MM.1S (cell line): ENCODE data around the gene PAGR1.
A peak's percentile ranks its signal among the peaks of the same experiment; 100 is the strongest.

Experiments
- DNase-seq: peaks from one replicate; pipeline ENCODE4 v3.0.0-alpha.2; 2015
- H2AFZ ChIP-seq: fragments of 300-600 bp; sonication (generic); 2 replicates; pipeline ENCODE4 v1.6.0; 2016; ENCODE audit warnings: antibody characterized with exemption, low read length
- H3F3A ChIP-seq: fragments of 300-600 bp; sonication (generic); 2 replicates; pipeline ENCODE4 v1.6.1; 2016; ENCODE audit warnings: mild to moderate bottlenecking, antibody characterized with exemption, low read length, moderate library complexity, mixed read lengths; ENCODE audit not compliant: insufficient read depth
- H3K27ac ChIP-seq: fragments of 300-600 bp; sonication (generic); 2 replicates; pipeline ENCODE4 v1.5.1; 2016; ENCODE audit warnings: mild to moderate bottlenecking, low read length
- H3K27me3 ChIP-seq: fragments of 300-600 bp; sonication (generic); replicated peaks from 2 replicates; pipeline ENCODE4 v1.6.0; 2016; ENCODE audit warnings: low read length; ENCODE audit not compliant: insufficient read depth
- H3K36me3 ChIP-seq: fragments of 300-600 bp; sonication (generic); replicated peaks from 2 replicates; pipeline ENCODE4 v1.6.1; 2016; ENCODE audit warnings: mild to moderate bottlenecking, low read length, mixed read lengths; ENCODE audit not compliant: insufficient read depth
- H3K4me1 ChIP-seq: fragments of 300-600 bp; sonication (generic); 2 replicates; pipeline ENCODE4 v1.6.1; 2016; ENCODE audit warnings: low read length, mixed read lengths
- H3K4me2 ChIP-seq: fragments of 300-600 bp; sonication (generic); 2 replicates; pipeline ENCODE4 v1.6.0; 2016; ENCODE audit warnings: low read depth, low read length
- H3K4me3 ChIP-seq: fragments of 300-600 bp; sonication (generic); 2 replicates; pipeline ENCODE4 v1.5.1; 2016; ENCODE audit warnings: low read length, mixed read lengths
- H3K79me2 ChIP-seq: fragments of 300-600 bp; sonication (generic); 2 replicates; pipeline ENCODE4 v1.6.1; 2016; ENCODE audit warnings: mixed run types, low read length, mixed read lengths
- H3K9ac ChIP-seq: fragments of 300-600 bp; sonication (generic); 2 replicates; pipeline ENCODE4 v1.6.1; 2016; ENCODE audit warnings: low read length, mixed read lengths
- H3K9me2 ChIP-seq: fragments of 300-600 bp; sonication (generic); replicated peaks from 2 replicates; pipeline ENCODE4 v1.6.1; 2016; ENCODE audit warnings: mild to moderate bottlenecking, low read length, mixed read lengths; ENCODE audit not compliant: insufficient read depth
- H3K9me3 ChIP-seq: fragments of 300-600 bp; sonication (generic); replicated peaks from 2 replicates; pipeline ENCODE4 v1.6.1; 2016; ENCODE audit warnings: mild to moderate bottlenecking, low read length, mixed read lengths; ENCODE audit not compliant: insufficient read depth
- H4K20me1 ChIP-seq: fragments of 300-600 bp; sonication (generic); 2 replicates; pipeline ENCODE4 v1.6.1; 2016; ENCODE audit warnings: mild to moderate bottlenecking, low read length, moderate library complexity, mixed read lengths; ENCODE audit not compliant: insufficient read depth
- EZH2 ChIP-seq: fragments of 300-600 bp; sonication (generic); optimal IDR thresholded peaks from 2 replicates; pipeline ENCODE3; 2017; ENCODE audit warnings: low read depth, mild to moderate bottlenecking, antibody characterized with exemption, low read length, mixed read lengths
- EZH2phosphoT487 ChIP-seq: fragments of 300-600 bp; sonication (generic); IDR thresholded peaks from 2 replicates; pipeline ENCODE4 v1.6.1; 2018; ENCODE audit warnings: antibody characterized with exemption, low read length
- TF ChIP-seq, protein P1 (sequence below): fragments of 300-600 bp; sonication (generic); IDR thresholded peaks from 2 replicates; pipeline ENCODE4 v1.5.1; 2016; ENCODE audit warnings: antibody characterized with exemption, low read length, mixed read lengths

The PAGR1 gene

DNA sequence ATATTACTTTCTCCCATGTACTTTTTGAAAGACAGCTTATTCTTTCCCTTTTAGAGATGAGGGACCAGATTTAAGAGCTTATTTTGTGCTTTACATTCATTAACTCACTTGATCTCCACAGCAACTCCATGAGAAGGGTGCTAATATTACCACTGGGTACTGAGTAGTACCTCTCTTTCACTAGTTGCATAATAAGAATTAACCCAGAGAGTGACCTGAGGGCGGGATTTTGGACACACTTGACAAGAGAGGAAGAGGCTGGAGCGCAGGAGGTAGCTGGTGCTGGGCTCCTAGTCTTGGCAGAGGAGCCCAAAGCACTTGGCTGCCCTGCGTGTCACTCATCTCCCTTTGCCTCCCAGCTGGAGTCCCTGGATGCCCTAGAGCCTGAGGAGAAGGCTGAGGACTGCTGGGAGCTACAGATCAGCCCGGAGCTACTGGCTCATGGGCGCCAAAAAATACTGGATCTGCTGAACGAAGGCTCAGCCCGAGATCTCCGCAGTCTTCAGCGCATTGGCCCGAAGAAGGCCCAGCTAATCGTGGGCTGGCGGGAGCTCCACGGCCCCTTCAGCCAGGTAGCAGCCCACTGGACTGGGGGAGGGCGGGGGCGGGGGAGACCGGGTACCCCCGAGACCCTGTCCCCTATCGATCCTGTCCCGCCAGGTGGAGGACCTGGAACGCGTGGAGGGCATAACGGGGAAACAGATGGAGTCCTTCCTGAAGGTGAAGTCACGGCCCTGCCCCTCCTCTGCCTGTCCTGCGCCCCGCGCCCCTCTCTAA is 11.3 kb upstream of the PAGR1 start:
- Histone ChIP-seq H3K79me2 (peaks cover 25% of the 10 kb centered on the region), H3K9me2 (no peaks in the 10 kb centered on the region), H3K27me3 (no peaks in the 10 kb centered on the region), H3K36me3 (peaks cover 2% of the 10 kb centered on the region; the same call in 1 of the 2 replicates), H3K9me3 (no peaks in the 10 kb centered on the region), H3K27ac (peak overlapping the region; percentile 83), H3K4me3 (peak overlapping the region; percentile 86), H3K4me1 (peaks cover 27% of the 10 kb centered on the region), H3K4me2 (peak overlapping the region; percentile 84), H2AFZ (peak overlapping the region; percentile 46; the same call in 1 of the 2 replicates), H3K9ac (peak overlapping the region; percentile 90), H4K20me1 (no peaks in the 10 kb centered on the region), H3F3A (peaks cover 47% of the 10 kb centered on the region)
- TF ChIP-seq EZH2phosphoT487 (no peak), EZH2 (no peak)
- TF ChIP-seq, protein P1, sequence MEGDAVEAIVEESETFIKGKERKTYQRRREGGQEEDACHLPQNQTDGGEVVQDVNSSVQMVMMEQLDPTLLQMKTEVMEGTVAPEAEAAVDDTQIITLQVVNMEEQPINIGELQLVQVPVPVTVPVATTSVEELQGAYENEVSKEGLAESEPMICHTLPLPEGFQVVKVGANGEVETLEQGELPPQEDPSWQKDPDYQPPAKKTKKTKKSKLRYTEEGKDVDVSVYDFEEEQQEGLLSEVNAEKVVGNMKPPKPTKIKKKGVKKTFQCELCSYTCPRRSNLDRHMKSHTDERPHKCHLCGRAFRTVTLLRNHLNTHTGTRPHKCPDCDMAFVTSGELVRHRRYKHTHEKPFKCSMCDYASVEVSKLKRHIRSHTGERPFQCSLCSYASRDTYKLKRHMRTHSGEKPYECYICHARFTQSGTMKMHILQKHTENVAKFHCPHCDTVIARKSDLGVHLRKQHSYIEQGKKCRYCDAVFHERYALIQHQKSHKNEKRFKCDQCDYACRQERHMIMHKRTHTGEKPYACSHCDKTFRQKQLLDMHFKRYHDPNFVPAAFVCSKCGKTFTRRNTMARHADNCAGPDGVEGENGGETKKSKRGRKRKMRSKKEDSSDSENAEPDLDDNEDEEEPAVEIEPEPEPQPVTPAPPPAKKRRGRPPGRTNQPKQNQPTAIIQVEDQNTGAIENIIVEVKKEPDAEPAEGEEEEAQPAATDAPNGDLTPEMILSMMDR, result no peak
- DNase-seq, result peak; percentile 54

DNA sequence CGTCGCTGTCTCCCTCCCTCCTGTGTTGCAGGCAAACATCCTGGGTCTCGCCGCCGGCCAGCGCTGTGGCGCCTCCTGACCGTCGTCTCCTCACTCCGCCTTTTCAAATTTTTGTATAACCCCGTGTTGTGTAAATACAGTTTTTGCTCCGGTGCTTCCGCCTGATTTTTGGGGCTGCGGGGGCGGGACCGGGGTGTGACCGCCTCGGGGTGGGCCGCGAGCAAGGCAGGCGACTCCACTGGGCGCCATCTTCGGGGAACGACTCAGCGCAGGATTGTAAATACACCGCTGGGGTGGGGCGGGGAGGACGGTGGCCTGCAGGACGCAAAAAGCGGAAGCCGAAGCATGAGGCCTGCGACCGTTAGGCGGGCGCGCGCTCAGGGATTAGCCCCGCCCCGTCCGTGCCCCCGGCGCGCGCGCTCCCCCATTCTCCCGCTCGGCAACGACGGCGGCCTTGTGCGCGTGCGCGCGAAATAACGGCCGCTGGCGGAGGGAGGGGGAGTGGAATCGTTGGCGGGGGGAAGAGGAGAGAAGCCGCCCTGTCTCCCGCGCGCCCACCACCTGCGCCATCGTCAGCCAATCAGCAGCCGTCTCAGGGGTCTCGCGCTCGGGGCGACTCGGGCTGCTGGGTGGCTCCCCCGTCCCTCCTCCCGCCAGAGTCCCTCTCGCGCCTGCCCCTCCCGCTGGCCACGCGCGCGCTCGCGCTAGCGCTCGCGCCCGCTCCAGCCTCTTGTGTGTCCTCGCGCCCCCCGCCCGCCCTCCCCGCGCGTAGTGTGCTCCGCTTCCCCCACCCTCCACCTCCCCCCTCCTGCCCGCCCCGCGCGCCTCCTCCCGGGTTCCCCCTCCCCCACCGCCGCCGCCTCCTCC is 10.5 kb upstream of the PAGR1 start:
- H3K36me3 ChIP-seq, result no peaks in the 10 kb centered on the region; the same call in 1 of the 2 replicates
- peak overlapping the region; percentile 90 for H3K9ac ChIP-seq
- H3K9me2 ChIP-seq, result no peaks in the 10 kb centered on the region
- peak; percentile 97 for DNase-seq
- peak overlapping the region; percentile 56; the same call in 1 of the 2 replicates for H2AFZ ChIP-seq
- H3K79me2 ChIP-seq, result peaks cover 32% of the 10 kb centered on the region
- H3F3A ChIP-seq, result peaks cover 55% of the 10 kb centered on the region
- H3K27ac ChIP-seq, result peak overlapping the region; percentile 83
- H3K27me3 ChIP-seq, result no peaks in the 10 kb centered on the region
- H3K4me1 ChIP-seq, result peaks cover 35% of the 10 kb centered on the region
- peak overlapping the region; percentile 84 for H3K4me2 ChIP-seq
- no peak for TF ChIP-seq EZH2phosphoT487
- TF ChIP-seq EZH2, result no peak
- TF ChIP-seq, protein P1, result no peak
- H3K4me3 ChIP-seq, result peak overlapping the region; percentile 86
- H3K9me3 ChIP-seq, result no peaks in the 10 kb centered on the region
- no peaks in the 10 kb centered on the region for H4K20me1 ChIP-seq

DNA sequence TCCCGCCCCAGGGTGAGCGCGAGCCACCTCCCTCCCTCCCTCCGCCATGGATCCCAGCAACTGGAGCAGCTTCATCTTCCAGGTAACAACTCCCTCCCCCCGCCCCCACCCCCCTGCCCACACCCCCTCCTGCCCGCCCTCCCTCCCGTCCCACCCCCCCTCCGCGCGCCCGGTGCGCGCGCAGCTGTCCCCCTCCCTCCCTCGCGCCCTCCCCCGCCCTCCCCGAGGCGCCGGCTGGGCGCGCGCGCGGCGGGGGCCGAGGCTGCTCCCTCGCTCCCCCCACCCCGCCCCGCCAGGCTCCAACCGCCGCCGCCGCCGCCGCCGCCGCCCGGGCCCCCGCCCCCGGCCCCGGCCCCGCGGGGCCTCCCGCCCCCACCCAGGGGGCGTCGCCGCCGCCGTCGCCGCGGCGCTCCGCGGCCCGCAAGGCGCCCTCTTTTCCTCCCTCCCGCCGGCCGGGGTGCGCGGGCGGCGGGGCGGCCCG is 9.8 kb upstream of the PAGR1 start, which contains the start of gene MAZ:
Gene MAZ, plus strand, starts transcription at position 431 of the 481 bp plus-strand sequence. CDS start 173 bp downstream, outside the sequence.
- no peaks in the 10 kb centered on the region for H4K20me1 ChIP-seq
- DNase-seq, result peak; percentile 84
- peak within 1 kb of the TSS; percentile 77 for H3K4me2 ChIP-seq
- peaks cover 61% of the 10 kb centered on the region for H3F3A ChIP-seq
- peaks cover 32% of the 10 kb centered on the region for H3K79me2 ChIP-seq
- H2AFZ ChIP-seq, result 0 out of 2 replicates have a peak within 1 kb of the TSS, but pooled peaks have one; percentile 56
- no peaks in the 10 kb centered on the region for H3K9me3 ChIP-seq
- H3K4me1 ChIP-seq, result peaks cover 41% of the 10 kb centered on the region
- peak within 1 kb of the TSS; percentile 86 for H3K4me3 ChIP-seq
- no peaks in the 10 kb centered on the region; the same call in 1 of the 2 replicates for H3K36me3 ChIP-seq
- TF ChIP-seq, protein P1, result no peak
- TF ChIP-seq EZH2, result no peak
- H3K9ac ChIP-seq, result peak within 1 kb of the TSS; percentile 95
- peak within 1 kb of the TSS; percentile 95 for H3K27ac ChIP-seq
- H3K9me2 ChIP-seq, result no peaks in the 10 kb centered on the region
- H3K27me3 ChIP-seq, result no peaks in the 10 kb centered on the region
